ENCODE measurements around the gene GLIS2.

DNA sequence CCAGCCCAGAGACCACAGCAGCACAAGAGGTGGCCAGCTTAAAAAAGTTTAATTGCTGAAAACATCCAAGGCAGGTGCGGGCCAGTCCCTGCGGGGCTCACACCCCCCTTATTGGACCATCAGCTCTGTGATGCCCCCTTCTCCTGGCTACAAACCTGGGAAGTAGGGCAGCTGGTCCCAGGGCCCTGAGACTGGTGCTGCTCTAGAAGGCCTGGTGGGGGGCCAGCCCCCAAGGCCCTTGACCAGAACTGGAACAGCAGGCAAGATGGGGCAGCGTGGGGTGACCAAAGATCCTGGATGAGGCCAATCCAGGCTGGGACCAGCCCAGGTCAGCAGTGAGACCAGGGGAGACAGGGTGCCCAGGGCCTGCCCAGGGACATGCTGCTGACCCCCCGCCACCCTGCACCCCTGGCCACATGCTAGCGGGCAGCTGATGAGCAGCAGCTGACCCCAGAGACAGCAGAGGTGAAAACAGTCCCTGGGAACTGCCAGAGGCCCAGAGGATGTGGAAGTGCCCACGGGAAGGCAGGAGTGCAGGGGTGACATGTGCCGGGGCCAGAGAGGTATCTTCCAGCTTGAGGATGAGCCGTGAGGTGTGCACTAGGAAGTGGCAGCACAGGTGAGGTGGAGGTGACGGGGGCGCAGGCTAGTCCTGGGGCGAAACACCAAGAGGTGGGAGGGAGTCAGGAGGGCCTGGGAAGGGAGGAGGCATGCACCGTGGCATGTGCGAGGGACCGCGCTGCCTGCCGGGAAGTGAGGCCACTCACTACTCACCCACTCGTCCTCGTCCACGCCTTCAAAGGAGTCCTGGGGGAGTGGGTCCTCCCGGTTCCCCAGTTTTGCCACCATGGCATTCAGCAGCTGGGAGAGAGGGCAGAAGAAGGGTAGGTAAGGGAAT is 38.9 kb downstream of the GLIS2 start:
- TF ChIP-seq, protein P1, sequence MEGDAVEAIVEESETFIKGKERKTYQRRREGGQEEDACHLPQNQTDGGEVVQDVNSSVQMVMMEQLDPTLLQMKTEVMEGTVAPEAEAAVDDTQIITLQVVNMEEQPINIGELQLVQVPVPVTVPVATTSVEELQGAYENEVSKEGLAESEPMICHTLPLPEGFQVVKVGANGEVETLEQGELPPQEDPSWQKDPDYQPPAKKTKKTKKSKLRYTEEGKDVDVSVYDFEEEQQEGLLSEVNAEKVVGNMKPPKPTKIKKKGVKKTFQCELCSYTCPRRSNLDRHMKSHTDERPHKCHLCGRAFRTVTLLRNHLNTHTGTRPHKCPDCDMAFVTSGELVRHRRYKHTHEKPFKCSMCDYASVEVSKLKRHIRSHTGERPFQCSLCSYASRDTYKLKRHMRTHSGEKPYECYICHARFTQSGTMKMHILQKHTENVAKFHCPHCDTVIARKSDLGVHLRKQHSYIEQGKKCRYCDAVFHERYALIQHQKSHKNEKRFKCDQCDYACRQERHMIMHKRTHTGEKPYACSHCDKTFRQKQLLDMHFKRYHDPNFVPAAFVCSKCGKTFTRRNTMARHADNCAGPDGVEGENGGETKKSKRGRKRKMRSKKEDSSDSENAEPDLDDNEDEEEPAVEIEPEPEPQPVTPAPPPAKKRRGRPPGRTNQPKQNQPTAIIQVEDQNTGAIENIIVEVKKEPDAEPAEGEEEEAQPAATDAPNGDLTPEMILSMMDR (conservative IDR thresholded peaks at IDR 0.05 in 1 of 2, IDR thresholded peaks at IDR 0.05 in 1 of 2; ENCODE audit: extremely low read depth in 1 of 2, insufficient read depth in 1 of 2, low read depth in 1 of 2, low read length in 2 of 2), result no peak
- TF ChIP-seq EZH2 (IDR thresholded peaks at IDR 0.05; ENCODE audit: borderline replicate concordance, low read length), result no peak

Measured in mammary epithelial cell (primary cell).